Fibroblast of lung (primary cell): ENCODE results near the gene OSGIN1. TPM values are rescaled to one million over a fixed set of nuclear protein-coding genes. Genes with fewer than 3 reads are reported as not detected.

Experiments used
- polyA plus RNA-seq, 2 donors: library from polyadenylated mRNA; depleted of rRNA in 1 of 2; stranded (reverse) in 1 of 2; unstranded in 1 of 2; fragments of >200 nt; gene quantifications; 2 replicates each; pipeline ENCODE4 v1.2.1, GENCODE V29; 2011 to 2012; ENCODE audit warnings: missing spikeins in 1 of 2
- total RNA-seq: library from RNA; depleted of rRNA; stranded (reverse); fragments of >200 nt; gene quantifications from 2 replicates; pipeline ENCODE4 v1.2.1, GENCODE V29; 2014

OSGIN1 gene
- total and polyA plus RNA-seq, 2 donors (not counting 1 experiment from before 2014, with no cell fraction given), result 2.1 to 6.6 TPM

Other genes with a start within 250 kb of the OSGIN1 start
- 111 and 184 TPM in 2 replicates for gene HSBP1, start 145.3 kb upstream of the OSGIN1 start, total RNA-seq
- gene HSBP1, start 145.3 kb upstream of the OSGIN1 start, polyA plus RNA-seq, result 135 and 169 TPM in 2 replicates
- 3.3 and 3.8 TPM in 2 replicates for gene MLYCD, start 54.1 kb upstream of the OSGIN1 start, total RNA-seq
- 1.0 TPM in 2 replicates for gene MLYCD, start 54.1 kb upstream of the OSGIN1 start, polyA plus RNA-seq
- gene NECAB2, start 15.0 kb downstream of the OSGIN1 start, total RNA-seq, result under 0.01 and 0.17 TPM in 2 replicates
- gene NECAB2, start 15.0 kb downstream of the OSGIN1 start, polyA plus RNA-seq, result 0.03 and 0.41 TPM in 2 replicates
- gene SLC38A8, start 89.6 kb downstream of the OSGIN1 start, total RNA-seq, result not detected in 2 replicates
- not detected in 2 replicates for gene SLC38A8, start 89.6 kb downstream of the OSGIN1 start, polyA plus RNA-seq
- gene MBTPS1, start 163.7 kb downstream of the OSGIN1 start, total RNA-seq, result 96.0 and 109 TPM in 2 replicates
- gene MBTPS1, start 163.7 kb downstream of the OSGIN1 start, polyA plus RNA-seq, result 65.9 and 80.3 TPM in 2 replicates
- gene HSDL1, start 191.9 kb downstream of the OSGIN1 start, total RNA-seq, result 21.8 and 24.8 TPM in 2 replicates
- 18.3 and 23.6 TPM in 2 replicates for gene HSDL1, start 191.9 kb downstream of the OSGIN1 start, polyA plus RNA-seq
- gene DNAAF1, start 192.1 kb downstream of the OSGIN1 start, total RNA-seq, result not detected in 2 replicates
- not detected in 2 replicates for gene DNAAF1, start 192.1 kb downstream of the OSGIN1 start, polyA plus RNA-seq
- gene TAF1C, start 233.8 kb downstream of the OSGIN1 start, total RNA-seq, result 9.8 and 12.9 TPM in 2 replicates
- 9.3 and 15.9 TPM in 2 replicates for gene TAF1C, start 233.8 kb downstream of the OSGIN1 start, polyA plus RNA-seq
- gene ADAD2, start 237.9 kb downstream of the OSGIN1 start, total RNA-seq, result not detected in 2 replicates
- gene ADAD2, start 237.9 kb downstream of the OSGIN1 start, polyA plus RNA-seq, result not detected in 2 replicates